ENCODE results near the gene R3HDM2. TPM values are rescaled to one million over a fixed set of nuclear protein-coding genes. Genes with fewer than 3 reads are reported as not detected.

The R3HDM2 gene
- total and polyA plus RNA-seq, 2 experiments from 2014 or later: 13.4 to 28.7 TPM

DNA sequence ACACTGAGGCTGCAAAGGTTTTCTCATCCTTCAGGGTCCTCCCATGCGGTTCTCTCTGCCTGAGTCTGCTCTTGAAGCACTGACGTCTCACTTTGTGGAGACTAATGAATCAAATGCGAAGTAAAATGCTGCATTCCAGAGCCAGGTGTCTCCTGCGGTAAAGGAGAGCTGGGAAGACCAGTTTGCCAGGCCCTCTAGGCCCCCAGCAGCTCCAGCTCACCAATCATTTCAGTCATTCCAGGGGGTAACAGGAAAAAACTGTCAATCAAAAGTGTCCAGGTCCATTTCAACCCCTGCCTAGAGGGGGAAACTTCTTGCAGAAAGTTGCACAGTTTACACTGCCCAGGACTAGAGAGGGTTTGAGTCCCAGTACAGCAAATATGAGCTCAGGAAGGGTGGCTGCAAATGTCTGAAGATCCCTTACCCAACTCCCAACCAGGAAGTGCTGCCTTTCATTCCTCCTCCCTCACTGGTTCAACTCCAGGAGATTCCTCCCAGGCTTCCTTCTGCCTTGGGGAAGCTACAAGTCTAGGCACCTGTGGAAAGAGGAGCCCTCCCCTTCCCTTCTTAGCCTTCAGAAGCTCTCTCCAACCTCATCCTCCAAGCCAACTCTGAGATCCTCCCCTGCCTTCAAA, 217.0 kb downstream of the R3HDM2 start:
- Histone ChIP-seq H4K20me1 (ENCODE audit: insufficient read depth, poor library complexity, severe bottlenecking) (no peaks in the 10 kb centered on the region), H3K36me3 (replicated peaks; ENCODE audit: insufficient read depth, low read depth) (no peaks in the 10 kb centered on the region), H3K9me2 (replicated peaks; ENCODE audit: insufficient read depth) (no peaks in the 10 kb centered on the region), H3K4me2 (no peak overlapping the region), H3K4me3 (no peak overlapping the region), H3K27me3 (peaks cover 42% of the 10 kb centered on the region), H2AFZ (no peak overlapping the region), H3K9me3 (ENCODE audit: low read depth) (no peaks in the 10 kb centered on the region), H3K4me1 (ENCODE audit: insufficient read depth) (peaks cover 24% of the 10 kb centered on the region), H3K27ac (peak overlapping the region; percentile 35), H3K79me2 (no peaks in the 10 kb centered on the region)
- no peak for DNase-seq (ENCODE audit: low spot score)
- TF ChIP-seq, protein P1, sequence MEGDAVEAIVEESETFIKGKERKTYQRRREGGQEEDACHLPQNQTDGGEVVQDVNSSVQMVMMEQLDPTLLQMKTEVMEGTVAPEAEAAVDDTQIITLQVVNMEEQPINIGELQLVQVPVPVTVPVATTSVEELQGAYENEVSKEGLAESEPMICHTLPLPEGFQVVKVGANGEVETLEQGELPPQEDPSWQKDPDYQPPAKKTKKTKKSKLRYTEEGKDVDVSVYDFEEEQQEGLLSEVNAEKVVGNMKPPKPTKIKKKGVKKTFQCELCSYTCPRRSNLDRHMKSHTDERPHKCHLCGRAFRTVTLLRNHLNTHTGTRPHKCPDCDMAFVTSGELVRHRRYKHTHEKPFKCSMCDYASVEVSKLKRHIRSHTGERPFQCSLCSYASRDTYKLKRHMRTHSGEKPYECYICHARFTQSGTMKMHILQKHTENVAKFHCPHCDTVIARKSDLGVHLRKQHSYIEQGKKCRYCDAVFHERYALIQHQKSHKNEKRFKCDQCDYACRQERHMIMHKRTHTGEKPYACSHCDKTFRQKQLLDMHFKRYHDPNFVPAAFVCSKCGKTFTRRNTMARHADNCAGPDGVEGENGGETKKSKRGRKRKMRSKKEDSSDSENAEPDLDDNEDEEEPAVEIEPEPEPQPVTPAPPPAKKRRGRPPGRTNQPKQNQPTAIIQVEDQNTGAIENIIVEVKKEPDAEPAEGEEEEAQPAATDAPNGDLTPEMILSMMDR (IDR thresholded peaks at IDR 0.05; ENCODE audit: poor library complexity): no peak
- TF ChIP-seq EZH2phosphoT487 (IDR thresholded peaks at IDR 0.05; ENCODE audit: low read depth, severe bottlenecking, unreplicated experiment): no peak
- TF ChIP-seq EZH2 (IDR thresholded peaks at IDR 0.05; ENCODE audit: borderline replicate concordance): no peak
- WGBS (ENCODE audit: low lambda C conversion rate, missing lambda C conversion rate): 75% methylated on average over 4 of the region's 4 CpGs

DNA sequence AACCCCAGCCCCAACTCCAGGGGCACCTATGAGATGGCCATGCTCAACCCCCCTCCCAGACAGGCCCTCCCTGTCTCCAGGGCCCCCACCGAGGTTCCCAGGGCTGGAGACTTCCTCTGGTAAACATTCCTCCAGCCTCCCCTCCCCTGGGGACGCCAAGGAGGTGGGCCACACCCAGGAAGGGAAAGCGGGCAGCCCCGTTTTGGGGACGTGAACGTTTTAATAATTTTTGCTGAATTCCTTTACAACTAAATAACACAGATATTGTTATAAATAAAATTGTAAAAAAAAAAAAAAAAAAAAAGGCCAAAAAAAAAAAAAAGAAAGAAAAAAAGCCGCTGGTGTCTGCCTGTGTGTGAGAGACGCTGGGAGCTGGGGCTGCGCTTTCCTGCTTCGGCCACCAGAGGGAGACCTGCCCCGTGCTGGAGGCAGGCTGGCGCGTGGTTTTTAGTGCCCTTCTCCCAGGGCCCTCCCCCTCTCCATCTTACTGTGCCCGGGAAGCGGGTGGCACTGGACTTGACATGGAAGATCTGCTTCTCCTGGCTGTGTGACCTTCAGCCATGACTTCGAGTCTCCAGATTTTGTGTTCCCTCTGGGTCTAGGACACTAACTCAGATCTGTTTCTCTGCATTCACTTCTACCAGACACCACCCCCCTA, 217.7 kb downstream of the R3HDM2 start:
- Histone ChIP-seq H3K79me2 (no peaks in the 10 kb centered on the region), H3K4me3 (no peak overlapping the region), H4K20me1 (ENCODE audit: insufficient read depth, poor library complexity, severe bottlenecking) (no peaks in the 10 kb centered on the region), H3K27me3 (peaks cover 35% of the 10 kb centered on the region), H3K9me2 (replicated peaks; ENCODE audit: insufficient read depth) (no peaks in the 10 kb centered on the region), H2AFZ (no peak overlapping the region), H3K9me3 (ENCODE audit: low read depth) (no peaks in the 10 kb centered on the region), H3K36me3 (replicated peaks; ENCODE audit: insufficient read depth, low read depth) (no peaks in the 10 kb centered on the region), H3K4me1 (ENCODE audit: insufficient read depth) (peaks cover 24% of the 10 kb centered on the region), H3K4me2 (no peak overlapping the region), H3K27ac (peak overlapping the region; percentile 35)
- WGBS (ENCODE audit: low lambda C conversion rate, missing lambda C conversion rate): 22% methylated on average over 15 of the region's 16 CpGs
- no peak for TF ChIP-seq EZH2phosphoT487 (IDR thresholded peaks at IDR 0.05; ENCODE audit: low read depth, severe bottlenecking, unreplicated experiment)
- no peak for TF ChIP-seq EZH2 (IDR thresholded peaks at IDR 0.05; ENCODE audit: borderline replicate concordance)
- TF ChIP-seq, protein P1 (IDR thresholded peaks at IDR 0.05; ENCODE audit: poor library complexity): peak; percentile 91
- DNase-seq (ENCODE audit: low spot score): peak; percentile 91

DNA sequence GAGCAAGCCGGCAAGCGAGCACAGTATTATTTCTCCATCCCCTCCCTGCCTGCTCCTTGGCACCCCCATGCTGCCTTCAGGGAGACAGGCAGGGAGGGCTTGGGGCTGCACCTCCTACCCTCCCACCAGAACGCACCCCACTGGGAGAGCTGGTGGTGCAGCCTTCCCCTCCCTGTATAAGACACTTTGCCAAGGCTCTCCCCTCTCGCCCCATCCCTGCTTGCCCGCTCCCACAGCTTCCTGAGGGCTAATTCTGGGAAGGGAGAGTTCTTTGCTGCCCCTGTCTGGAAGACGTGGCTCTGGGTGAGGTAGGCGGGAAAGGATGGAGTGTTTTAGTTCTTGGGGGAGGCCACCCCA, 218.2 kb downstream of the R3HDM2 start:
- Histone ChIP-seq H3K79me2 (no peaks in the 10 kb centered on the region), H3K36me3 (replicated peaks; ENCODE audit: insufficient read depth, low read depth) (no peaks in the 10 kb centered on the region), H3K4me3 (no peak overlapping the region), H3K9me3 (ENCODE audit: low read depth) (no peaks in the 10 kb centered on the region), H2AFZ (no peak overlapping the region), H3K4me2 (no peak overlapping the region), H3K9me2 (replicated peaks; ENCODE audit: insufficient read depth) (no peaks in the 10 kb centered on the region), H3K27ac (no peak overlapping the region), H3K4me1 (ENCODE audit: insufficient read depth) (peaks cover 20% of the 10 kb centered on the region), H3K27me3 (peaks cover 30% of the 10 kb centered on the region), H4K20me1 (ENCODE audit: insufficient read depth, poor library complexity, severe bottlenecking) (no peaks in the 10 kb centered on the region)
- 91% methylated on average over 7 of the region's 7 CpGs for WGBS (ENCODE audit: low lambda C conversion rate, missing lambda C conversion rate)
- no peak for DNase-seq (ENCODE audit: low spot score)
- TF ChIP-seq EZH2 (IDR thresholded peaks at IDR 0.05; ENCODE audit: borderline replicate concordance): no peak
- TF ChIP-seq EZH2phosphoT487 (IDR thresholded peaks at IDR 0.05; ENCODE audit: low read depth, severe bottlenecking, unreplicated experiment): no peak
- TF ChIP-seq, protein P1 (IDR thresholded peaks at IDR 0.05; ENCODE audit: poor library complexity): no peak
